HepG2 (cell line): ENCODE results near the gene TOB1. TPM values are rescaled to one million over a fixed set of nuclear protein-coding genes. Genes with fewer than 3 reads are reported as not detected.

ENCODE experiments used
- DNMT1 ChIP-seq: sonication (generic); formaldehyde crosslinking; IDR thresholded peaks from 2 replicates; pipeline ENCODE4 v1.5.1; 2020; ENCODE audit warnings: mild to moderate bottlenecking, missing genetic modification reagents
- HNRNPUL1 ChIP-seq: fragments of 200-400 bp; formaldehyde crosslinking; IDR thresholded peaks from 2 replicates; pipeline ENCODE4 v1.6.1; 2017; ENCODE audit warnings: low read depth, mild to moderate bottlenecking, low read length, moderate library complexity
- NONO ChIP-seq, 2 experiments: fragments of 450-650 bp in 1 of 2; sonication (generic) in 1 of 2; formaldehyde crosslinking in 1 of 2; IDR thresholded peaks in 1 of 2; conservative IDR thresholded peaks in 1 of 2; 2 replicates each; pipeline versions ENCODE4 v1.6.1 to v1.8.0; 2017 to 2022; ENCODE audit warnings: mild to moderate bottlenecking in 1 of 2, missing genetic modification reagents in 1 of 2, moderate library complexity in 1 of 2
- ONECUT2 ChIP-seq: sonication (generic); formaldehyde crosslinking; IDR thresholded peaks from 2 replicates; pipeline ENCODE4 v1.4.0; 2020; ENCODE audit warnings: missing genetic modification reagents
- RAD21 ChIP-seq: fragments of 450-650 bp; formaldehyde crosslinking; IDR thresholded peaks from 2 replicates; pipeline ENCODE4 v1.5.0; 2020; ENCODE audit warnings: mild to moderate bottlenecking
- SALL1 ChIP-seq: sonication (generic); formaldehyde crosslinking; IDR thresholded peaks from 2 replicates; pipeline ENCODE4 v1.8.0; 2022; ENCODE audit warnings: mild to moderate bottlenecking, missing genetic modification reagents
- SRSF9 ChIP-seq: fragments of 200-400 bp; formaldehyde crosslinking; IDR thresholded peaks from 2 replicates; pipeline ENCODE4 v1.6.1; 2018; ENCODE audit warnings: borderline replicate concordance, mild to moderate bottlenecking, low read depth, low read length; ENCODE audit not compliant: insufficient read depth, poor library complexity, severe bottlenecking
- YY1 ChIP-seq: IDR thresholded peaks from 2 replicates; pipeline ENCODE4 v1.6.1; 2011; ENCODE audit warnings: low read length, low read depth, moderate library complexity, mild to moderate bottlenecking; ENCODE audit not compliant: insufficient read depth, insufficient replicate concordance
- ZKSCAN1 ChIP-seq: fragments of 150-350 bp; IDR thresholded peaks from 2 replicates; pipeline ENCODE4 v1.6.1; 2014; ENCODE audit warnings: low read length
- ZNF10 ChIP-seq: sonication (generic); formaldehyde crosslinking; IDR thresholded peaks from 2 replicates; pipeline ENCODE4 v1.4.0; 2020; ENCODE audit warnings: mild to moderate bottlenecking, low read depth, missing genetic modification reagents, borderline replicate concordance
- ZNF121 ChIP-seq: sonication (generic); formaldehyde crosslinking; IDR thresholded peaks from 2 replicates; pipeline ENCODE4 v1.5.0; 2020; ENCODE audit warnings: mild to moderate bottlenecking, missing genetic modification reagents
- ZNF124 ChIP-seq: sonication (generic); formaldehyde crosslinking; IDR thresholded peaks from 2 replicates; pipeline ENCODE4 v1.4.0; 2020; ENCODE audit warnings: missing genetic modification reagents
- ZNF33B ChIP-seq: sonication (generic); formaldehyde crosslinking; IDR thresholded peaks from 2 replicates; pipeline ENCODE4 v1.5.1; 2020; ENCODE audit warnings: mild to moderate bottlenecking, missing genetic modification reagents
- ZNF768 ChIP-seq: sonication (generic); formaldehyde crosslinking; IDR thresholded peaks from 2 replicates; pipeline ENCODE4 v1.4.0; 2020; ENCODE audit warnings: missing genetic modification reagents
- polyA plus RNA-seq, 8 experiments: library from polyadenylated mRNA; depleted of rRNA in 3 of 8; stranded (reverse) in 7 of 8; unstranded in 1 of 8; fragments of >200 nt; fragmentation: Illumina TruSeq in 4 of 8; extraction: Trizol in 4 of 8; gene quantifications; 2 replicates each; pipeline versions ENCODE4 v1.2.1 to v1.2.3, GENCODE V29; 2011 to 2016; ENCODE audit warnings: low read depth in 4 of 8, missing spikeins in 1 of 8, mixed read lengths in 1 of 8; ENCODE audit not compliant: insufficient read depth in 1 of 8
- total RNA-seq, 5 experiments: library from RNA; depleted of rRNA; stranded (reverse); fragments of >200 nt; fragmentation: Illumina TruSeq; extraction: Trizol; gene quantifications; 2 replicates each; pipeline ENCODE4 v1.2.3, GENCODE V29; 2016; ENCODE audit warnings: low read depth in 1 of 5
- TF ChIP-seq, protein P1 (sequence below): IDR thresholded peaks from 2 replicates; pipeline ENCODE4 v1.6.1; 2016; ENCODE audit warnings: missing compliant biosample characterization, missing genetic modification reagents, borderline replicate concordance
- TF ChIP-seq, protein P2 (sequence below): IDR thresholded peaks from 2 replicates; pipeline ENCODE4 v1.6.1; 2016; ENCODE audit warnings: mild to moderate bottlenecking
- TF ChIP-seq, protein P3 (sequence below): sonication (generic); formaldehyde crosslinking; IDR thresholded peaks from 2 replicates; pipeline ENCODE4 v1.5.0; 2020; ENCODE audit warnings: mild to moderate bottlenecking, low read depth, missing genetic modification reagents, borderline replicate concordance
- TF ChIP-seq, protein P4 (sequence below): sonication (generic); formaldehyde crosslinking; IDR thresholded peaks from 2 replicates; pipeline ENCODE4 v1.9.0; 2021; ENCODE audit warnings: missing genetic modification reagents, borderline replicate concordance
- TF ChIP-seq, protein P5 (sequence below): sonication (generic); formaldehyde crosslinking; IDR thresholded peaks from 2 replicates; pipeline ENCODE4 v1.5.0; 2020; ENCODE audit warnings: mild to moderate bottlenecking, missing genetic modification reagents

The TOB1 gene
- total and polyA plus RNA-seq, 2 of the 13 experiments (the other 11 are each of a cell fraction or from before 2014, with no cell fraction given) = 21.9 to 57.7 TPM

DNA sequence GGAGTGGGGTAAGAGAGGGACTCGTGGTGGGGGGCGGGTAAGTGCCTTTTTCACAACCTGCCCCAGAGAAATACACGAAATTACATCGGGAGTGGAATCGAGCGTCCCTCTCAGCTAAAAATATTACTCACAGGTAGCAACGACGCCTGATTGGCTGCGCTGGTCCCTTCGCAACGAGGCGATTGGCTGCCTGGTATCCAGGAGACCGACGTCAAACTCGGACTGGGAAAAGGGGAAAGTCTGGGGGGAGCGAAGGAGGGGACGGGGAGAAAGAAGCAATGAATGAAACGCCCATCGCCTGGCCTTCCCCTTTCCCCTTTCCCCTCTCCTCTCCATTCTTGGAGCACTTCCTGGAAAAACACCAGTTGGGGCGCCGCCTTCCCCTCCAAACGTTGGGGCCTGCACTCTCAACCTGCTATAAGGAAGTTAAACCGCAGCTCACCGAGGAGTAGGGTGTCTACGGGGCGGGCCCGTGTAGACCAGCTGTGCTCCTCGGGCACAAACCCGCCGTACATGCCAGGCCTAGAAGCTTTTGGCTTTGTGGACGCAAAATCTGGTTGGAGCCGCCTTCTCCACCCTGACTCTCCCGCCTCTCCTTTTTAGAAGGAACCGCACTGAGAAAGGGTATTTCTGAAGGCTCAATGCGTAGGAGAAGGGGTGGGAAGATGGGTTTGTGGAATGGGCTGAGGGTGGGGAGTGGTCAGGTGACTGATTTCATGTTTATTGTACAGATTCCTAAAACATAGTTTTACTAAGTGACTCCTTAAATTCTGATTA, 1.4 kb upstream of the TOB1 start (continued):
- peak; percentile 58 for TF ChIP-seq YY1
- TF ChIP-seq SRSF9 = no peak
- peak; percentile 67; the same call in 1 of the 2 replicates for TF ChIP-seq DNMT1 (CRISPR knock-in tag)
- TF ChIP-seq NONO (IDR thresholded peaks at IDR 0.05) = no peak
- TF ChIP-seq NONO (CRISPR knock-in tag; conservative IDR thresholded peaks at IDR 0.05) = peak; percentile 74
- peak; percentile 64; the same call in 1 of the 2 replicates for TF ChIP-seq ZNF768 (CRISPR knock-in tag)
- TF ChIP-seq RAD21 (CRISPR knock-in tag) = peak; percentile 24; the same call in 1 of the 2 replicates
- TF ChIP-seq, protein P1, sequence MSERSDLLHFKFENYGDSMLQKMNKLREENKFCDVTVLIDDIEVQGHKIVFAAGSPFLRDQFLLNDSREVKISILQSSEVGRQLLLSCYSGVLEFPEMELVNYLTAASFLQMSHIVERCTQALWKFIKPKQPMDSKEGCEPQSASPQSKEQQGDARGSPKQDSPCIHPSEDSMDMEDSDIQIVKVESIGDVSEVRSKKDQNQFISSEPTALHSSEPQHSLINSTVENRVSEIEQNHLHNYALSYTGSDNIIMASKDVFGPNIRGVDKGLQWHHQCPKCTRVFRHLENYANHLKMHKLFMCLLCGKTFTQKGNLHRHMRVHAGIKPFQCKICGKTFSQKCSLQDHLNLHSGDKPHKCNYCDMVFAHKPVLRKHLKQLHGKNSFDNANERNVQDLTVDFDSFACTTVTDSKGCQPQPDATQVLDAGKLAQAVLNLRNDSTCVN (CRISPR knock-in tag) = peak; percentile 66; the same call in 1 of the 2 replicates
- no peak for TF ChIP-seq ZNF10 (CRISPR knock-in tag)
- TF ChIP-seq, protein P2, sequence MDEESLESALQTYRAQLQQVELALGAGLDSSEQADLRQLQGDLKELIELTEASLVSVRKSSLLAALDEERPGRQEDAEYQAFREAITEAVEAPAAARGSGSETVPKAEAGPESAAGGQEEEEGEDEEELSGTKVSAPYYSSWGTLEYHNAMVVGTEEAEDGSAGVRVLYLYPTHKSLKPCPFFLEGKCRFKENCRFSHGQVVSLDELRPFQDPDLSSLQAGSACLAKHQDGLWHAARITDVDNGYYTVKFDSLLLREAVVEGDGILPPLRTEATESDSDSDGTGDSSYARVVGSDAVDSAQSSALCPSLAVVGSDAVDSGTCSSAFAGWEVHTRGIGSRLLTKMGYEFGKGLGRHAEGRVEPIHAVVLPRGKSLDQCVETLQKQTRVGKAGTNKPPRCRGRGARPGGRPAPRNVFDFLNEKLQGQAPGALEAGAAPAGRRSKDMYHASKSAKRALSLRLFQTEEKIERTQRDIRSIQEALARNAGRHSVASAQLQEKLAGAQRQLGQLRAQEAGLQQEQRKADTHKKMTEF (CRISPR knock-in tag) = no peak; the same call in 1 of the 2 replicates
- TF ChIP-seq, protein P3, sequence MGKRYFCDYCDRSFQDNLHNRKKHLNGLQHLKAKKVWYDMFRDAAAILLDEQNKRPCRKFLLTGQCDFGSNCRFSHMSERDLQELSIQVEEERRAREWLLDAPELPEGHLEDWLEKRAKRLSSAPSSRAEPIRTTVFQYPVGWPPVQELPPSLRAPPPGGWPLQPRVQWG = no peak
- peak; percentile 44; the same call in 1 of the 2 replicates for TF ChIP-seq ZNF121 (CRISPR knock-in tag)
- peak; percentile 62 for TF ChIP-seq ZNF33B (CRISPR knock-in tag)
- TF ChIP-seq, protein P4, sequence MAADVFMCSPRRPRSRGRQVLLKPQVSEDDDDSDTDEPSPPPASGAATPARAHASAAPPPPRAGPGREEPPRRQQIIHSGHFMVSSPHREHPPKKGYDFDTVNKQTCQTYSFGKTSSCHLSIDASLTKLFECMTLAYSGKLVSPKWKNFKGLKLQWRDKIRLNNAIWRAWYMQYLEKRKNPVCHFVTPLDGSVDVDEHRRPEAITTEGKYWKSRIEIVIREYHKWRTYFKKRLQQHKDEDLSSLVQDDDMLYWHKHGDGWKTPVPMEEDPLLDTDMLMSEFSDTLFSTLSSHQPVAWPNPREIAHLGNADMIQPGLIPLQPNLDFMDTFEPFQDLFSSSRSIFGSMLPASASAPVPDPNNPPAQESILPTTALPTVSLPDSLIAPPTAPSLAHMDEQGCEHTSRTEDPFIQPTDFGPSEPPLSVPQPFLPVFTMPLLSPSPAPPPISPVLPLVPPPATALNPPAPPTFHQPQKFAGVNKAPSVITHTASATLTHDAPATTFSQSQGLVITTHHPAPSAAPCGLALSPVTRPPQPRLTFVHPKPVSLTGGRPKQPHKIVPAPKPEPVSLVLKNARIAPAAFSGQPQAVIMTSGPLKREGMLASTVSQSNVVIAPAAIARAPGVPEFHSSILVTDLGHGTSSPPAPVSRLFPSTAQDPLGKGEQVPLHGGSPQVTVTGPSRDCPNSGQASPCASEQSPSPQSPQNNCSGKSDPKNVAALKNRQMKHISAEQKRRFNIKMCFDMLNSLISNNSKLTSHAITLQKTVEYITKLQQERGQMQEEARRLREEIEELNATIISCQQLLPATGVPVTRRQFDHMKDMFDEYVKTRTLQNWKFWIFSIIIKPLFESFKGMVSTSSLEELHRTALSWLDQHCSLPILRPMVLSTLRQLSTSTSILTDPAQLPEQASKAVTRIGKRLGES (CRISPR knock-in tag) = no peak
- peak; percentile 78; the same call in 1 of the 2 replicates for TF ChIP-seq ZNF124
- peak; percentile 65 for TF ChIP-seq SALL1 (CRISPR knock-in tag)
- no peak; the same call in 1 of the 2 replicates for TF ChIP-seq ONECUT2 (CRISPR knock-in tag)
- TF ChIP-seq ZKSCAN1 = no peak
- no peak for TF ChIP-seq HNRNPUL1
- TF ChIP-seq, protein P5, sequence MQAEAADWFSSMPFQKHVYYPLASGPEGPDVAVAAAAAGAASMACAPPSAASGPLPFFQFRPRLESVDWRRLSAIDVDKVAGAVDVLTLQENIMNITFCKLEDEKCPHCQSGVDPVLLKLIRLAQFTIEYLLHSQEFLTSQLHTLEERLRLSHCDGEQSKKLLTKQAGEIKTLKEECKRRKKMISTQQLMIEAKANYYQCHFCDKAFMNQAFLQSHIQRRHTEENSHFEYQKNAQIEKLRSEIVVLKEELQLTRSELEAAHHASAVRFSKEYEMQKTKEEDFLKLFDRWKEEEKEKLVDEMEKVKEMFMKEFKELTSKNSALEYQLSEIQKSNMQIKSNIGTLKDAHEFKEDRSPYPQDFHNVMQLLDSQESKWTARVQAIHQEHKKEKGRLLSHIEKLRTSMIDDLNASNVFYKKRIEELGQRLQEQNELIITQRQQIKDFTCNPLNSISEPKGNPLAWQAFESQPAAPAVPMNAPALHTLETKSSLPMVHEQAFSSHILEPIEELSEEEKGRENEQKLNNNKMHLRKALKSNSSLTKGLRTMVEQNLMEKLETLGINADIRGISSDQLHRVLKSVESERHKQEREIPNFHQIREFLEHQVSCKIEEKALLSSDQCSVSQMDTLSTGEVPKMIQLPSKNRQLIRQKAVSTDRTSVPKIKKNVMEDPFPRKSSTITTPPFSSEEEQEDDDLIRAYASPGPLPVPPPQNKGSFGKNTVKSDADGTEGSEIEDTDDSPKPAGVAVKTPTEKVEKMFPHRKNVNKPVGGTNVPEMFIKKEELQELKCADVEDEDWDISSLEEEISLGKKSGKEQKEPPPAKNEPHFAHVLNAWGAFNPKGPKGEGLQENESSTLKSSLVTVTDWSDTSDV (CRISPR knock-in tag) = peak; percentile 70
